PC-9 (cell line): ENCODE data around the gene CYGB. TPM values are rescaled to one million over a fixed set of nuclear protein-coding genes. Genes with fewer than 3 reads are reported as not detected.
A peak's percentile ranks its signal among the peaks of the same experiment; 100 is the strongest.

Experiments
- BruUV-seq: library from RNA; stranded (reverse); fragments of 400-500 nt; replicated peaks from 2 replicates; lab custom pipeline; 2021; lab: Mats Ljungman, UMichigan
- CTCF ChIA-PET: fragments of 300-600 bp; sonication (Branson Sonifier 250); formaldehyde crosslinking; loops from one replicate; lab custom pipeline; 2022; ENCODE audit warnings: antibody characterized with exemption; lab: Charles Lee
- POLR2A ChIA-PET: fragments of 300-600 bp; sonication (Branson Sonifier 250); formaldehyde crosslinking; loops from one replicate; lab custom pipeline; 2022; ENCODE audit warnings: antibody characterized with exemption; ENCODE audit not compliant: unreplicated experiment; lab: Charles Lee
- DNase-seq, 2 experiments: peaks; one replicate each; pipeline versions ENCODE4 v3.0.0 to v3.0.0-alpha.2; 2015 to 2022; ENCODE audit warnings: mixed read lengths in 1 of 2
- H2AFZ ChIP-seq: fragments of 200-600 bp; sonication (generic); 2 replicates; pipeline ENCODE4 v1.8.1; 2017; ENCODE audit warnings: antibody characterized with exemption
- H3F3A ChIP-seq: fragments of 200-600 bp; sonication (generic); 2 replicates; pipeline ENCODE4 v1.8.1; 2017; ENCODE audit warnings: antibody characterized with exemption, mild to moderate bottlenecking, low read depth; ENCODE audit not compliant: insufficient read depth
- H3K27ac ChIP-seq: fragments of 200-600 bp; sonication (generic); 2 replicates; pipeline ENCODE4 v1.6.1; 2016; ENCODE audit warnings: mixed run types
- H3K27me3 ChIP-seq: fragments of 200-600 bp; sonication (generic); 2 replicates; pipeline ENCODE4 v1.6.1; 2016; ENCODE audit warnings: low read depth, mixed run types; ENCODE audit not compliant: insufficient read depth
- H3K36me3 ChIP-seq: fragments of 200-600 bp; sonication (generic); 2 replicates; pipeline ENCODE4 v1.6.1; 2016; ENCODE audit warnings: low read depth, mixed run types
- H3K4me1 ChIP-seq: fragments of 200-600 bp; sonication (generic); replicated peaks from 2 replicates; pipeline ENCODE4 v1.6.1; 2016; ENCODE audit warnings: mixed run types; ENCODE audit not compliant: insufficient read depth
- H3K4me2 ChIP-seq: fragments of 200-600 bp; sonication (generic); 2 replicates; pipeline ENCODE4 v1.6.1; 2017; ENCODE audit warnings: mixed run types
- H3K4me3 ChIP-seq: fragments of 200-600 bp; sonication (generic); 2 replicates; pipeline ENCODE4 v1.6.1; 2016; ENCODE audit warnings: mixed run types
- H3K79me2 ChIP-seq: fragments of 200-600 bp; sonication (generic); 2 replicates; pipeline ENCODE4 v1.6.1; 2017; ENCODE audit warnings: low read depth, mixed run types
- H3K9me2 ChIP-seq: fragments of 200-600 bp; sonication (generic); 2 replicates; pipeline ENCODE4 v1.8.1; 2017; ENCODE audit warnings: mild to moderate bottlenecking; ENCODE audit not compliant: insufficient read depth
- H3K9me3 ChIP-seq: fragments of 200-600 bp; sonication (generic); 2 replicates; pipeline ENCODE4 v1.8.1; 2016; ENCODE audit warnings: low read depth; ENCODE audit not compliant: insufficient read depth
- H4K20me1 ChIP-seq: fragments of 200-600 bp; sonication (generic); 2 replicates; pipeline ENCODE4 v1.8.1; 2017; ENCODE audit not compliant: insufficient read depth
- CTCF ChIP-seq: fragments of 200-600 bp; sonication (generic); conservative IDR thresholded peaks from 2 replicates; pipeline ENCODE4 v1.6.1; 2017; ENCODE audit warnings: mixed run types, antibody characterized with exemption, mild to moderate bottlenecking, moderate library complexity
- EZH2 ChIP-seq: fragments of 200-600 bp; sonication (generic); IDR thresholded peaks from 2 replicates; pipeline ENCODE4 v1.8.0; 2017; ENCODE audit warnings: antibody characterized with exemption, low read depth
- intact Hi-C: fragments of 100-400 bp; cut with micrococcal nuclease; formaldehyde crosslinking; loops from one replicate; pipeline ENCODE4 v1.10.0; 2022; ENCODE audit not compliant: unreplicated experiment
- total RNA-seq: library from RNA; stranded (reverse); gene quantifications from 2 replicates; pipeline ENCODE4 v1.2.3, GENCODE V29; 2021

CYGB gene
- total RNA-seq, 1 experiment from 2014 or later = 1.1 TPM

- Histone ChIP-seq H3K4me1 (peaks cover 27% of the 10 kb centered on the region), H3K4me3 (peak overlapping the region; percentile 97), H4K20me1 (peaks cover 33% of the 10 kb centered on the region), H3K79me2 (peaks cover 47% of the 10 kb centered on the region), H2AFZ (peak overlapping the region; percentile 93), H3K9me3 (no peaks in the 10 kb centered on the region), H3K9me2 (no peaks in the 10 kb centered on the region), H3K27ac (peak overlapping the region; percentile 85), H3K36me3 (peaks cover 16% of the 10 kb centered on the region), H3F3A (peaks cover 25% of the 10 kb centered on the region), H3K27me3 (no peaks in the 10 kb centered on the region), H3K4me2 (peak overlapping the region; percentile 99)
- peak in 1 of 2 experiments; percentile 40 for DNase-seq
- BruUV-seq = TSS peak; percentile 65
- ChIA-PET CTCF (interaction anchor here (0.6 to 2.6 kb wide), 5 partner anchors 28 to 75 kb away, joined by 4 to 9 read pairs (median 6); no protein-coding TSS in a partner anchor), POLR2A (interaction anchor here (0.5 to 1.3 kb wide), 8 partner anchors 11 to 777 kb away, joined by 3 to 11 read pairs (median 4); a partner anchor contains a TSS)
- intact Hi-C loops = loop anchor here (1.0 to 5.0 kb wide), 3 partner anchors 30 to 170 kb away; partner anchors contain the start of genes JMJD6 and METTL23
- TF ChIP-seq CTCF (no peak), EZH2 (no peak)
Observed at GRCh38 chr17:76556765-76557367, 19.4 kb upstream of the CYGB start.

GRCh38 chr17:76554131-76554530, 16.6 kb upstream of the CYGB start:
- no peak for DNase-seq
- Histone ChIP-seq H3K4me1 (peaks cover 24% of the 10 kb centered on the region), H3K9me3 (no peaks in the 10 kb centered on the region), H2AFZ (no peak overlapping the region), H3K9me2 (no peaks in the 10 kb centered on the region), H3K4me3 (no peak overlapping the region), H3K79me2 (peaks cover 20% of the 10 kb centered on the region), H3K36me3 (no peaks in the 10 kb centered on the region), H3K27ac (no peak overlapping the region), H4K20me1 (peaks cover 6% of the 10 kb centered on the region), H3K4me2 (no peak overlapping the region), H3F3A (peaks cover 18% of the 10 kb centered on the region), H3K27me3 (no peaks in the 10 kb centered on the region)
- no peak for TF ChIP-seq EZH2
- no TSS peak for BruUV-seq
- ChIA-PET CTCF (no interaction called here), POLR2A (no interaction called here)
- intact Hi-C loops = no loop called here

- POLR2A ChIA-PET = no interaction called here
- no peak overlapping the region for H3K27ac ChIP-seq
- CTCF ChIA-PET = no interaction called here
Observed at GRCh38 chr17:76553178-76553908, 15.8 kb upstream of the CYGB start.

More at GRCh38 chr17:76553178-76553908, 15.8 kb upstream of the CYGB start:
- Histone ChIP-seq H3K79me2 (peaks cover 12% of the 10 kb centered on the region), H3K4me1 (peaks cover 19% of the 10 kb centered on the region), H3F3A (peaks cover 18% of the 10 kb centered on the region), H2AFZ (no peak overlapping the region), H3K4me2 (no peak overlapping the region), H3K36me3 (no peaks in the 10 kb centered on the region), H3K4me3 (no peak overlapping the region), H3K9me3 (no peaks in the 10 kb centered on the region), H3K9me2 (no peaks in the 10 kb centered on the region), H4K20me1 (no peaks in the 10 kb centered on the region), H3K27me3 (no peaks in the 10 kb centered on the region)
- intact Hi-C loops = no loop called here
- no TSS peak for BruUV-seq
- TF ChIP-seq CTCF (no peak), EZH2 (no peak)
- DNase-seq = no peak
